ENCODE results near the gene EYA4.

DNA sequence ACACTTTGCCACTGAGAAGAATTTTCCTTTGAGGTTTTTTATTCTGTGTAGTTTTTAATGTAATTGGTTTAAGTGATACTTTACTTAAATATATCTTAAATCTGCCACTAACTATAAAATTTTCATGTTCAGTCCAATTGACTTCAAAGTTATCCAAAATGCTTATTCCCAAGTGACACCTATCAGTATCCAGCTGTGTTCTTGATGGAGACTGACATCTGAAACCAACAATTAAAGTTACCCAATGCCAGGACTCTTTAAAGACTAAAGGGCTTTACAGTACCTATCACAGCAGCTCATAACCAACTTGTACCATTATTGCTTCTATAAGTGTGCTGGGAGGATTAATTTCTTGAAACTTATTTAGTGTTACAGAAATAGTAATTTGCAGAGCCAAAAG lies 13.8 kb upstream of the EYA4 start:
- TF ChIP-seq, protein P1, sequence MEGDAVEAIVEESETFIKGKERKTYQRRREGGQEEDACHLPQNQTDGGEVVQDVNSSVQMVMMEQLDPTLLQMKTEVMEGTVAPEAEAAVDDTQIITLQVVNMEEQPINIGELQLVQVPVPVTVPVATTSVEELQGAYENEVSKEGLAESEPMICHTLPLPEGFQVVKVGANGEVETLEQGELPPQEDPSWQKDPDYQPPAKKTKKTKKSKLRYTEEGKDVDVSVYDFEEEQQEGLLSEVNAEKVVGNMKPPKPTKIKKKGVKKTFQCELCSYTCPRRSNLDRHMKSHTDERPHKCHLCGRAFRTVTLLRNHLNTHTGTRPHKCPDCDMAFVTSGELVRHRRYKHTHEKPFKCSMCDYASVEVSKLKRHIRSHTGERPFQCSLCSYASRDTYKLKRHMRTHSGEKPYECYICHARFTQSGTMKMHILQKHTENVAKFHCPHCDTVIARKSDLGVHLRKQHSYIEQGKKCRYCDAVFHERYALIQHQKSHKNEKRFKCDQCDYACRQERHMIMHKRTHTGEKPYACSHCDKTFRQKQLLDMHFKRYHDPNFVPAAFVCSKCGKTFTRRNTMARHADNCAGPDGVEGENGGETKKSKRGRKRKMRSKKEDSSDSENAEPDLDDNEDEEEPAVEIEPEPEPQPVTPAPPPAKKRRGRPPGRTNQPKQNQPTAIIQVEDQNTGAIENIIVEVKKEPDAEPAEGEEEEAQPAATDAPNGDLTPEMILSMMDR (IDR thresholded peaks at IDR 0.05), result no peak
- no peak for TF ChIP-seq EP300 (IDR thresholded peaks at IDR 0.05)
